Measurements from ENCODE around the gene CD209. TPM values are rescaled to one million over a fixed set of nuclear protein-coding genes. Genes with fewer than 3 reads are reported as not detected.

Gene CD209
- total RNA-seq, 1 donor from 2014 or later: not detected

DNA sequence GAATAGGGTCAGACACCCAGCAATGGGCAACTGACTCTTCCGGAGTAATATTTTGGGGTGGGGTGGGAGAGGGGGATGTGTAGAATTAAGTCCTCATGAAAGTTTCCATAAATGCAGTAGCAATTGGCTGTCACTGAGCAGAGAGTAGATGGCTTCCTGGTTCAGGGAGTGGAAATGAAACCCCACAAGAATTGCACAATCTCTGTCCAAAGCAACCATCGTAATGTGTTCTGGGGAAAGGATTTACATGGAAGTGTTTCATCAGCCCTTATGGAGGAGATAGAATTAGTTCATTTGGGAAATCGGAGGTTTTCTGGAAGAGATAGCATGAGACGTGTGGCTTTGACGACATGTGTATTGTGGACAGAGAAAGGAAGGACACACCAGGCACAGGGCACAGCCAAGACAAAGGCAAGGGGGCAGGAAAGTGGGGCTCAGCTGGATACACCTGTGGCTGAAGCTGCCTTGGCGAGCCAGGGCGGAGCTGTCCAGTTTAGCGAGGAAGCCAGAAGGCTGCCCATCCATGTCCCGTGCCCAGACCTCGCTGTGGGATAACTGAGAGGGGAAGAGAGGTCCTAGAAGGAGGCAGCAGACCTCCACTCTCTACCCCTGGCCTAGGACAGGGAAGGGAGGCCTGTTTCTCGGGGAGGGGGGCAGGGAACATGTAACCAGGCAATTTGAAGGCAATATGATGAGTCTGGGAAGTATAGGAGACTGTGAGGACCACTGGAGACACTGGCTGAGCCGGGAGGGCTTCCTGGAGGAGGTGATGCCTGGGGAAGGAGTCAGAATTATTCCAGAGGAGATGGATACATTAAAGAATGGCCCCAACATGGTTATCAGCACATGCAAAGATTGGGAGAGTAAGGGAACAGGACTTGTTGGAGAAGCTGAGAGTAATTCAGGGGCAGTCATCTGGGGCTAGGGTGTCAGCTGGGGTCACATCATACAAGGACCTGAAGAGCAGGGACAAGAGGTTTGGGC is 12.8 kb downstream of the CD209 start:
- peaks cover 32% of the 10 kb centered on the region for H3K27me3 Mint-ChIP-seq (ENCODE audit: insufficient read depth, low read depth)
- Histone ChIP-seq H3K4me3 (no peak overlapping the region), H3K4me2 (no peak overlapping the region), H3K27ac (no peak overlapping the region), H3K4me1 (no peaks in the 10 kb centered on the region), H3K9me3 (ENCODE audit: low read depth) (no peaks in the 10 kb centered on the region), H3K27me3 (peaks cover 95% of the 10 kb centered on the region), H3F3A (ENCODE audit: low read depth) (no peaks in the 10 kb centered on the region), H3K36me3 (no peaks in the 10 kb centered on the region), H4K20me1 (ENCODE audit: low read depth) (peaks cover 4% of the 10 kb centered on the region), H2AFZ (replicated peaks) (no peak overlapping the region), H3K9ac (no peak overlapping the region), H3K79me2 (ENCODE audit: low read depth) (no peaks in the 10 kb centered on the region)
- no peak for TF ChIP-seq EZH2phosphoT487 (IDR thresholded peaks at IDR 0.05)
- H3K4me3 Mint-ChIP-seq: no peak overlapping the region
- no peaks in the 10 kb centered on the region for H3K4me1 Mint-ChIP-seq
- no peak overlapping the region for H3K27ac Mint-ChIP-seq
- H3K36me3 Mint-ChIP-seq: no peaks in the 10 kb centered on the region
- no peaks in the 10 kb centered on the region for H3K9me3 Mint-ChIP-seq
- DNase-seq (ENCODE audit: low spot score): no peak

DNA sequence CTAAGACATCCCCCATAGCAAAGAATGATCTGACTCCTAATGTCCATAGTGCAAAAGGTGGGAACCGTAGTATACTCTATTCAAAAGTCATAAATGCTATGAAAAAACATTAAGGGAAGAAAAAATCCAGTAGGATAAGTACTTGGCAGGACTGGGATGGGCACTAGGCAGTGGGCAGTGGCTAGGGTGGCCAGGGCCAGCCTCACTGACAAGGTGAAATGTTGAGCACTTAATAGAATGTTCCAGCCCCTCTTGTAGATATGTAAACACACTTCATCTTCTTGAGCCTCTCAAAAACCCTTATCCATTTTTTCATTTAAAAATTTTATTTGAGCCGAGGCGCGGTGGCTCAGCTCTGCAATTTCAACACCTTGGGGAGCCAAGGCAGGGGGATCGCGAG is 14.0 kb downstream of the CD209 start:
- H3K36me3 ChIP-seq: no peaks in the 10 kb centered on the region
- peaks cover 40% of the 10 kb centered on the region for H3K27me3 Mint-ChIP-seq (ENCODE audit: insufficient read depth, low read depth)
- H3K9ac ChIP-seq: no peak overlapping the region
- H3K4me1 ChIP-seq: no peaks in the 10 kb centered on the region
- no peak overlapping the region for H3K4me3 Mint-ChIP-seq
- H2AFZ ChIP-seq (replicated peaks): no peak overlapping the region
- H3K27ac Mint-ChIP-seq: no peak overlapping the region
- TF ChIP-seq EZH2phosphoT487 (IDR thresholded peaks at IDR 0.05) (no peak), EZH2 (IDR thresholded peaks at IDR 0.05) (no peak)
- TF ChIP-seq, protein P1, sequence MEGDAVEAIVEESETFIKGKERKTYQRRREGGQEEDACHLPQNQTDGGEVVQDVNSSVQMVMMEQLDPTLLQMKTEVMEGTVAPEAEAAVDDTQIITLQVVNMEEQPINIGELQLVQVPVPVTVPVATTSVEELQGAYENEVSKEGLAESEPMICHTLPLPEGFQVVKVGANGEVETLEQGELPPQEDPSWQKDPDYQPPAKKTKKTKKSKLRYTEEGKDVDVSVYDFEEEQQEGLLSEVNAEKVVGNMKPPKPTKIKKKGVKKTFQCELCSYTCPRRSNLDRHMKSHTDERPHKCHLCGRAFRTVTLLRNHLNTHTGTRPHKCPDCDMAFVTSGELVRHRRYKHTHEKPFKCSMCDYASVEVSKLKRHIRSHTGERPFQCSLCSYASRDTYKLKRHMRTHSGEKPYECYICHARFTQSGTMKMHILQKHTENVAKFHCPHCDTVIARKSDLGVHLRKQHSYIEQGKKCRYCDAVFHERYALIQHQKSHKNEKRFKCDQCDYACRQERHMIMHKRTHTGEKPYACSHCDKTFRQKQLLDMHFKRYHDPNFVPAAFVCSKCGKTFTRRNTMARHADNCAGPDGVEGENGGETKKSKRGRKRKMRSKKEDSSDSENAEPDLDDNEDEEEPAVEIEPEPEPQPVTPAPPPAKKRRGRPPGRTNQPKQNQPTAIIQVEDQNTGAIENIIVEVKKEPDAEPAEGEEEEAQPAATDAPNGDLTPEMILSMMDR (IDR thresholded peaks at IDR 0.05): no peak
- H3F3A ChIP-seq (ENCODE audit: low read depth): no peaks in the 10 kb centered on the region
- H3K4me2 ChIP-seq: no peak overlapping the region
- no peak overlapping the region for H3K4me3 ChIP-seq
- no peaks in the 10 kb centered on the region for H3K9me3 ChIP-seq (ENCODE audit: low read depth)
- H3K36me3 Mint-ChIP-seq: no peaks in the 10 kb centered on the region
- DNase-seq (ENCODE audit: low spot score): no peak
- H3K9me3 Mint-ChIP-seq: no peaks in the 10 kb centered on the region
- H3K27ac ChIP-seq: no peak overlapping the region
- H4K20me1 ChIP-seq (ENCODE audit: low read depth): peaks cover 4% of the 10 kb centered on the region
- H3K4me1 Mint-ChIP-seq: no peaks in the 10 kb centered on the region
- peaks cover 96% of the 10 kb centered on the region for H3K27me3 ChIP-seq
- no peaks in the 10 kb centered on the region for H3K79me2 ChIP-seq (ENCODE audit: low read depth)

DNA sequence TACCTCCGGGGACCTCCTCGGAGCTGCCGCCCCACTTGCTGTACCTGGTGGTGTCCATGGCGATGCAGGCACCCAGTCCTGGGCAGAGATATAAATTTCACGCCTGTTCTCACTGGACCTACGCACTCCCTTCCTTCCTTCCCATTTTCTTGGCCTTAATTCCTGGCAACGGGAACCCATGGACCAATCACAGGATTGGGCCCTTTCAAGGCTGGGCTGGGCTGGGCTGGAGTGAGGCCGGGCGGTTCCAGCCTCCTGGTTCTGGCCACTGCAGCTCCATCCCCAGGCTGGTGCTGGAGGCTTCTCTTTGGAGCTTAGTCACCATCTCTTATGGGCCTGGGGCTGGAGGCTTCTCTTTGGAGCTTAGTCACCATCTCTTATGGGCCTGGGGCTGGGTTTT is 15.3 kb downstream of the CD209 start, which contains the start of gene CLEC4G:
Gene CLEC4G (minus strand): TSS at position 66 of the 400 bp plus-strand sequence. CDS start 8 bp downstream, at position 58.
- Histone ChIP-seq H2AFZ (replicated peaks) (no peak within 1 kb of the TSS), H3K4me1 (no peaks in the 10 kb centered on the region), H3F3A (ENCODE audit: low read depth) (no peaks in the 10 kb centered on the region), H3K9ac (no peak within 1 kb of the TSS), H4K20me1 (ENCODE audit: low read depth) (peaks cover 4% of the 10 kb centered on the region), H3K4me3 (no peak within 1 kb of the TSS), H3K36me3 (no peaks in the 10 kb centered on the region), H3K79me2 (ENCODE audit: low read depth) (no peaks in the 10 kb centered on the region), H3K27me3 (peaks cover 99% of the 10 kb centered on the region), H3K27ac (no peak within 1 kb of the TSS), H3K4me2 (no peak within 1 kb of the TSS), H3K9me3 (ENCODE audit: low read depth) (no peaks in the 10 kb centered on the region)
- H3K27me3 Mint-ChIP-seq (ENCODE audit: insufficient read depth, low read depth): peaks cover 44% of the 10 kb centered on the region
- no peak within 1 kb of the TSS for H3K4me3 Mint-ChIP-seq
- H3K27ac Mint-ChIP-seq: no peak within 1 kb of the TSS
- no peaks in the 10 kb centered on the region for H3K36me3 Mint-ChIP-seq
- no peaks in the 10 kb centered on the region for H3K4me1 Mint-ChIP-seq
- no peak for TF ChIP-seq EZH2phosphoT487 (IDR thresholded peaks at IDR 0.05)
- TF ChIP-seq, protein P1 (IDR thresholded peaks at IDR 0.05): no peak
- no peak for TF ChIP-seq EZH2 (IDR thresholded peaks at IDR 0.05)
- no peak for DNase-seq (ENCODE audit: low spot score)
- peaks cover 3% of the 10 kb centered on the region for H3K9me3 Mint-ChIP-seq

DNA sequence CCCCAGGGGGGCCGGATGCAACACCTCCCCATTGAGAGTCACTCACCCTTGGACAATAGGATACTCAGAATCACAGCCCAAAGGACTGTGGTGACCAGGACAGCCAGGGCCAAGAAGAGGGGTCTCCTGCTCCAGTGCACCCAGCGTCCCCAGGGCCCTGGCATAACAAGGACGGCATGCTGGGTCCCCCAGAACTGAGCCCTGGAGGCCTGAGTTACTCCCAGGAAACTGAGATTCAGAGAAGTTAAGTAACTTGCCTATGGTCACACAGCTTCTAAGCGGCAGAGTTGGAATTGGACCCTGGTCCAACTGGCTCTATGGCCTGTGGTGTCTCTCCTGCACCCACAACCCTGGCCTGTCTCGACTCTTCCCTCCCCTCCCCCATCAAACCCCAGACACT is 15.7 kb downstream of the CD209 start:
- no peak overlapping the region for H3K9ac ChIP-seq
- H3K79me2 ChIP-seq (ENCODE audit: low read depth): no peaks in the 10 kb centered on the region
- H3K4me1 ChIP-seq: no peaks in the 10 kb centered on the region
- TF ChIP-seq, protein P1 (IDR thresholded peaks at IDR 0.05): no peak
- no peak for TF ChIP-seq EZH2phosphoT487 (IDR thresholded peaks at IDR 0.05)
- TF ChIP-seq EZH2 (IDR thresholded peaks at IDR 0.05): no peak
- Mint-ChIP-seq H3K9me3 (peaks cover 3% of the 10 kb centered on the region), H3K27ac (no peak overlapping the region), H3K36me3 (no peaks in the 10 kb centered on the region), H3K4me1 (no peaks in the 10 kb centered on the region), H3K4me3 (no peak overlapping the region), H3K27me3 (ENCODE audit: insufficient read depth, low read depth) (peaks cover 43% of the 10 kb centered on the region)
- H3K27ac ChIP-seq: no peak overlapping the region
- no peaks in the 10 kb centered on the region for H3K36me3 ChIP-seq
- peaks cover 4% of the 10 kb centered on the region for H4K20me1 ChIP-seq (ENCODE audit: low read depth)
- H3K9me3 ChIP-seq (ENCODE audit: low read depth): no peaks in the 10 kb centered on the region
- no peaks in the 10 kb centered on the region for H3F3A ChIP-seq (ENCODE audit: low read depth)
- H3K4me3 ChIP-seq: no peak overlapping the region
- peaks cover 99% of the 10 kb centered on the region for H3K27me3 ChIP-seq
- no peak overlapping the region for H2AFZ ChIP-seq (replicated peaks)
- DNase-seq (ENCODE audit: low spot score): no peak
- H3K4me2 ChIP-seq: no peak overlapping the region

Data from neural progenitor cell (in vitro differentiated cells).